HG02623 (cell line): Measurements from ENCODE around the gene DNASE1.
"Not testable (repeated sequence)": the region's sequence is repeated elsewhere in the genome, so short reads cannot be mapped to it uniquely, and the experiment has no call there.

Experiments used
- ATAC-seq: cut with Tn5 transposase; IDR thresholded peaks from one replicate; pipeline ENCODE4 v1.9.1; 2021; ENCODE audit warnings: moderate library complexity; ENCODE audit not compliant: unreplicated experiment

Gene DNASE1

DNA sequence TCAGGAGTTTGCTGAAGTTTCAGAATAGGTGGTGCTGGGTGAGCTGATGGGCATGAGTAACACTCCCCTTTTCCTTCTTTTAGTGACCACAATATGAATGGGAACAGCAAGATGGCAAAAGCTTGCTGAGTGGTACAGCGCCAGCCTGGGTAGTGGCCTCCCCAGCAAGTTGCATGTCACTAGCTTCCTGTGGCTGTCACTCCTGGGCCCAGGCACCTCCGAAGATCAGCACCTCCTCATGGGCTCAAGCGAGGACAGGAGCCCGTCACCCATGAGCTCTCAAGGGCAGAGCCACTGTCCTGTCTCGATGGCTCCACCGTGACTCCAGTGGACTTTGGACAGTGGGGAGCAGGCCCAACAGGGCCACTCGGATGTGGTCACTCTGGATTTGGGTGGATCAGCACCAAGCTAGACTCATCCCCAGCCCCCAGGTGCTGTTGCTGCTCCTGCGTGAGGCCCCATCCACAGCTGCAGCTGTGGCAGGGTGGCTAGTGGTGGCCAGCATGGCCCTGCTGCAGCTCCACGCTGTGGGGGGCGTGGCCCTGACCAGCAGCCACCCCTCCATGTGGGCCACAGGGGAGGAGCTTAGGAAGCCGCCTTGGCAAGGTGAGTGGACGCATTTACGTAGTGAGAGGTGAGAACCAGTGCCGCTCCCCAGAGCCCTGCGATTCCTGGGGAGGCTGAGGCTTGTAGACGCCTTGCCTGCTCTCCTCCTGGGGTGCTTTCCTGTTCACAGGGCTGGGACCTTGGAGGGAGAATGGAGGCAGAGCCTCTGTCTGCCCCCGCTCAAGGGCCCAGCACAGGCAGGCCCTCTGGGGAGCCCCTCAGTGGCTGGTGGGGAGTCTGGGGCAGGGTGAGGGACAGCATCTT lies 13.6 kb upstream of the DNASE1 start:
- no peak for ATAC-seq

DNA sequence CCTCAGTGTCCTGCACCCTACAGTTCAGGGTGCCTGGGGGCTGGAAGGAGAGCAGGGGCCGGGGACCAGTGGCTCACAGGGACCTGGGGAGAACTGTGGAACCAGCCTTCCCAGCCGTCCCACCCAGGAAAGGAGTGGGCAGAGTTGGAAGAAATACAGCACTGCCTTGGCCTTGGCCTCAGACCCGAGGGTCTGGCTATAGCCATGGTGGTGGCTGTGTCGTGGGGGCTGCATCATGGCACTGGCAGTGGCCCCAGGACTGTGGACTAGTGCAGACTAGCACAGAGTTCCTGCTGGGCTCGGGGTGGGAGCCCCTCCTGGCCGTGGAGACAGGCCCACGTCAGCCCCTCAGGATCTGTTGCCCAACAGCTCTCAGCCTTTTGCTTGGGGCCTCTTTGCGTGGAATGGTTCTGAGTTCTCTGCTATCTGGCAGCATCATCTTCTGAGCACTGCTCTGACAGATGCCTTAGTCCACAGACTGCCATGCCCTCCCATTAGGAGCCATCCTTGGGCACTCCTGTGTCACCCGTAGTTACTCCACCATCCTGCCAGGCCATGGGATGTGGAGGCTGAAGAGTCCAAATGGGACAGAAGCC lies 12.6 kb upstream of the DNASE1 start:
- ATAC-seq = no peak

DNA sequence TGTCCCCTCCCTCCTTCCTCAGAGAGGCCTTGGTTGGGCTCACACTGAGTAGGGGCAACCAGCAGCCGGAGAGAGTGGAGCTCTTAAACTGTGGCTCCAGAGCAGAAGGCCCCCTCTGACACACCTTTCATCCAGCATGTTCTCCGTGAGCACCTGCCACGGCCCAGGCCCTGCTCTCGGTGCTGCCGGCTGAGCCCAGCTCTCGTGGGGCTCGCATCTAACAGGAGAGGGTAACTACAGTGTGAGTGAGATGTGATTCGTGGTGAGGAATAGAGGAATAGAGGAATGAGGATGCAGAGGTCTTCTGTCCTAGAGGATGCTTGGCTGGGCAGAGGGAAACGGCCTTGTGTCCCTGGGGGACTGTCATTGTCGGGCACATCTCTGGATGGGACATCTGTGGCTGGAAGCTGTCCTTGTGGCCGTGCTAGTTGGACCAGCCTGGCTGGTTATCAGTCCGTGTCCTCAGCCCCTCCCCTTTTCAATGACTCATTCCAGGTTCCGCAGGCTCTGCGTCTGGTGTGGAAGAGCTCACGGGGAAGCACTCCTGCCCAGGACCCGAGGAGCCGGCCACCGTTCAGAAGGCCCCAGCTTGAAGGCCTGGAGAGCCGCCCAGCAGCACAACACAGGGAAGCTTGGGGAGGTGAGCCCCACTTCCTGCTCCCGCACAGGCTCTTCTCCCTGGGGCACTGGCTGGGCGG lies 11.9 kb upstream of the DNASE1 start:
- no peak for ATAC-seq

DNA sequence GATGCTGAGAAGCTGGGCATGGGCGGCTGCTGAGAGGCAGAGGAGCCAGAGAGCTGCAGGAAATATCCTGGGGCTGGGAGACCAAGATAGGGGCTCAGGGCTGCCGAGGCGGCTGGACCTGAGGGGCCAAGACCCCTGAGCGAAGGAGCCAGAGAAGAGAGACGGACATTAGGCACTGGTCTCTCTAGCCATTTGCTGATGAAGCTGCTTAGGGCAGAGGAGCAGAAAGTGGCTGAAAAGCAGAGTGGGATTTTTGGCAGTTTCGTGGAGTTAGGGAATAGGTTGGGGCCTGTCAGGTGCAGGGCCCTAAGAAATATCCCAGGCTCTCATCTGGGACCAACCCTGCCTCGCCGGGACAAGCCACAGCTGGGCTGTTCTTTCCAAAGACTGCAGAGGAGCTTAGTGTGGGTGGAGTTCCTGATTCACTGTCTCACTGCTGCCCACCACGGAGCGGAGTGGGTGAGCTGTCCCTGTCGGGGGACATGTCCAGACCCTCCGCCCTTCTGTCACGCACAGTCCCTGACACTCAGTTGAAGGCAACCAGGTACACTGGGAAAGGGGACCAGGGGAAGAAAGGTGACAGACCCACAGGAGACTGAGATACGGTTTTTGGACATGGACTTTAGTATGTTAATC lies 11.3 kb upstream of the DNASE1 start:
- ATAC-seq = no peak

DNA sequence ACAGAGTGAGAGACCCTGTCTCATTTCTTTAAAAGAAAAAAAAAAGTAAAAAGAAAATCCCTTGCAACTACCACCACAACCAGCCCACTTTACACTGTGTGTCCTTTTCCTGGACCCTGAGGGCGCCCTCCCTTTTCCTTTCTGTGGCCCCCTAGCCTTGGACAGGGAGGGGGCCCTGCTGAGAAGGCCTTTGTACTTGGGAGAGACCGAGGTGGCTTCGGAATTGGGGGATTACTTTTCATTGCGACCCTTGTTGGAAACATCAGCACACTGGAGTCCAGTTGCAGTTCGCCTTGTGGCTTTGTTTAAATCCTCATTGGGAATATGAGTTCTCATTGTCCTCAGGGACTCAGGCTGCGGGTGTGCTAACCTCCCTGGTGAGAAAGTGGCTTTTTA lies 9.4 kb upstream of the DNASE1 start:
- ATAC-seq = no peak

DNA sequence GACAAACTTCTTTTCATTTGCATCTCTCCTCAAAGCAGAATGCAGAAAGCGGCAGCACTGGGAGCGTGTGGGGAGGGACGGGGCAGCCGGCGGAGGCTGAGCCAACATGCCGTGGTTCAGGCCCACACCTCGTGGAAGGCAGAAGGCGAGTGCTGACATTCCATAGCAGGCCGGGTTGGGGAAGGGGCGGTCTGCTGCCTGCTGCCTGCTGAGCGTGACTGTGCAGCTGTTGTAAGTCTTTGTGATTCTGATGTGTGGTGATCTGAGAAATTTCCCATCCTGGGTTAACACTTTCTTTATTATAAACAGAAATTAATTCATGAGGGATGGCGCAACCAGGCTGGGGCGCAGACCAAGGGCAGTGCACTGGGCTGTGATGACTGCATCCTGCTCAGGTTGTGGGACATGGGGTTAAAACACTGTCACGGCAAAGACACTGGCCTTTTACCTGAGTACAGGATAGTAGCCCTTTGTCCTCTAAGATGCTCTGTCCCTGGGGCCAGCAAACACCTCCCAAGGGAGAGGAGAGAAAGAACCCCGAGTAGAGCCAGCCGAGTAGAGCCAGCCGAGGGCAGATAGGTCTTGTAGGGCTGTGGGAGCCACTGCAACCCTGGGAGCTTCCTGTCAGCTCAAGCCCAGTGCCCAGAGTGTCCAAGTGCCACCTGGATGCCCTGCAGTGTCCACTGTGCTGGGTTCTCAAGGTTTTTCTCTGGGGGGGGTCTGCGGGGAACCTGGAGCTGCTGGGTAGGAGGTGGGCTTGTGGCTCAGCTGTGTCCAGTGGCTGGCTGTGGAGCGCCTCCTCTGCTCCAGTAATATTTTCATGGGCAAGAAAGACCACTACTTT lies 8.8 kb upstream of the DNASE1 start:
- ATAC-seq = no peak

DNA sequence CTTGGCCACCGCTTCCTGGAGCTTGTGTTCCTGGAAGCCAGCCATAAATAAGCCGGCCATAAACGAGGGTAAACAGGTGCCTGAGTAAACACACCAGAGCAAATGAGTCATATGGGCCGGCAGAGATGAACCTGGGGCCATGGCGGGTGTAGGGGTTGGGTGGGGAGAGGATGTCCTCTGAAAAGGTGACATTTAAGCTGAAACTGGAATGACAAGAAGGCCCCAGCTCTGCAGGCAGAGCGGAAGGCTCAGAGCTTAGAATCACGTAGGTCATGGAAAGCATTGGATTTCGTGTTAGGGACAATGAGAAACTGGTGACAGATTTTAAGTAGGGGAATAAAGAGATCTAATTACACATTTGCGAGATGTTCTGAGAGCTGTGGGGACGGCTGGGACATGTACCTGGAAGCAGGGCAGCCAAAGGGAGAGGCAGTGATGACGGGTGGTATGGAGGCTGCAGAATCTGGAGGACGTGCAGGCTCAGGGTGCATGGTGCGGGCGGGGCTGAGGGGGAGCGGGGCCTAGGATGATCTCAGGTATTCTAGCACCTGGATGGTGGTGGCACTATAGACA lies 8.1 kb upstream of the DNASE1 start:
- ATAC-seq = no peak

DNA sequence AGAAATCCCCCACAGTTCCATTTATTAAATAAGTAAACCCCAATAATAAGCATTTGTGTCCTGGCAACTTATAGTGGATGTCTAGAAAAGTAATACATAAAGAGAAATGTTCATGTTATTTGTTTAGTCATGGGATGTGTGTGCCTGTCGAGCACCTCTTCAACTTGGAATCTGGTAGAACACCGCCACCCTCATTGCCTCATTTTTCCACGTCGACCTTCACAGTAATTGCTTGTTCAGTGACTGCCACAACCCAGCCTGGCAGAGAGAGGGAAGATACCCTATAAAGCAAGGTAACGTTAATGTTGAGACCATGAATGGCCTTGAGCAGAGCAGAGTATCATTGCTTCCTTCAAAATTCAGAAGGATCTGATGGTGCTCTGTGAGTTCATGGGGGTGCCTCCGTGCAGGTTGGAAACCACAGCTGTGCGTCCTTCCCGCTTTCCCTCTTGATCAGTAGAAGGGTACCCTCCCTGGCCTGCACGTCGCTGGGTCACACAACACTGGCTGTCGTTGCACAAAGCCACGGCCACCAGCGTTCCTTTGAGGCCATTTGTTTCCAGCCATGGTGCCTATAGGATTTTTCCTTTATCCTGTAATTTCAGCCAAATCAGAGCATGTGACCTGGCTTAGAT lies 3.7 kb upstream of the DNASE1 start:
- ATAC-seq = no peak

DNA sequence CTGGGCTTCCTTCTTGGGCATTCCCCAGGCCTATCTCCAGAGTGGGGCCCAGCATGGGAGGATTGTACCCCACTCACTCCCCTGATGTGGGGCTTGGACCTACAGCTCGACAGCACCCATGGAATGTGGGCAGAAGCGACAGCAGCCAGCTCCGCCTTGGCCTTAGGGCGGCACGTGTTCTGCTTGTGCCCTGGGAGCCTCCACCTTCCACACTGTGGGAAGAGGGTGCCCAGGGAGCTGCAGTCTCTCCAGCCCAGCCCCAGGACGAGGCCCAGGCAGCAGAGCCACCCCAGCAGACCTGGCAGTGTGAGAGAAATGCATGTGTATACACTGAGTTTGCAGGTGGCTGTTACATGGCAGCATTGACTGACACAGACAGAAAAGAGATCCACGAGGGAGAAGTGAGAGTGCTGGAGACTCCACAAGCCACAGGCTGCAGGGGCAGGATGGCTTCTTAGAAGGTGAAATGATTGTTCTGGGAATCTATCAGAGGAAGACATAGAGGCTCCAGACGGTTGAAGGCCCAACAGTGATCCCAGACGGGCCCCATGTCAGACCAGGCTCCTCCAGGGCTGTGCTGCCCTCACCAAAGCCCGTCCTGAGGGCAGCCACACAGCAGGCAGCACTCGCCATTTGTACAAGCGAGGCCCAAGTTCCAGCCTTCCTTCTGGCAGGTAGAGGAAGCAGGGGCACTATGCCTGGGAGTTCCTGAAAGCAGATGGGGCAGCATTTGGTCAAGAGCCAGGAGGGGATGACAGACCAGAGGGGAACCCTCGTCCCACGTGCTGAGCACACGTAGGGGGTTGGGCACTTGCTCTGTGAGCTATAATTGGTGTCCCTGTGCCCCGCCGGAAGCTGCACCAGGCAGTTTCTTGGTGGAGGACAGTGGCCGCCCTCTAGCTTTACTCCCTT lies 2.8 kb upstream of the DNASE1 start:
- ATAC-seq = no peak

DNA sequence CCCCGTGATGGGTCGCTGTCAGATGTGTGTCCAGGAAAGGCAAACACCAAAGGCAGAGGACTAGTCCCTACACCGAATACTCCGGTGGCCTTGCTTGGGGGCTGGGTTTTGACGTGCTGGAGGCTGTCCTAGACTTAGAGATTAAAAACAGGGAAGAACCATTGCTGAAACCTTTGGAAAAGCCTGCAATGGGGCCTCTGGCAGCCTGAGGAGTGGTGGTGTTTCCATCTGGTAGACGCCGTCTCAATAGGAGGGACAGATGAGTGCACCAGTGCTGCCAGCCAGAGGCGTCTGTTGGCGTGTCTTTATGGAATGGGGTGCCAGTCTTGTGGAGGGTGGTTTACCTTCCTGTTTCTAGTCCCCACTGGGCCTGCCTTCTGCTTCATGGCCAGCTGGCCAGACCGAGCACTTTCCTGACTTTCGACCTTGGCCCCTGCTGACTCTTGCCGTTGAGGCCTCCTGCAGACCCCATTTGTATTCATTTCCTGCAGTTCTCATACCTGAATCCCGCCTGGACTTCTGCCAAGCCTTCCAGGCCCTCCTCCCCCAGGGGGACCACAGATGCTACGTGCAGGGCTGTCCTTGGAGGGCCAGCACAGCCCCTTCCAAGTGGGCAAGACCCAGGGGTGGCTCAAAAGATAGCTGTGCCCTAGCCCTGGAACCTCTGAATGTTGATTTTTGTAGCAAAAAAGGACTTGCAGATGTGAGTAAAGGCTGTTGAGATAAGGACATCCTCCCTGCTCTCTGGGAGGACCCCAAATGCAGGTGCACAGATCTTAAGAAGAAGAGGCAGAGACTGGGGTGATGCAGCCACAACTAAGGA lies 1.9 kb upstream of the DNASE1 start:
- ATAC-seq = no peak

DNA sequence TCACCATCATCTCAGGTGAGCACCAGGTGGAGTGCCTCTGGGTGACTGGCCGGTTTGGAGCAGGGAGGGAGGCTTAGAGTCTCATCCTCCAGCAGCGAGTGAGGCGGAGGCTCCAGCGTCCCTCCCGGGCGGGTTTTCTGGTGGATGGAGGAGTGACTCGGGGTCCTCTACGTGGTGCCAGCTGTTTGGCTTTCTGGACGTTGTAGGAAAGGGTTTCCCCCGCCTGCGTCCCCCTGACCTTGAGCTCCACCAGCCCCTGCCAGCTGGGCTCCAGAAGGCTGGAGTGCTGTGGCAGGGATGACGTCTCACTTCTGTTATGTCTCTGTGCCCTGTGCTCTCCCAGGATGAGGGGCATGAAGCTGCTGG lies 522 bp downstream of the DNASE1 start:
- ATAC-seq = no peak

DNA sequence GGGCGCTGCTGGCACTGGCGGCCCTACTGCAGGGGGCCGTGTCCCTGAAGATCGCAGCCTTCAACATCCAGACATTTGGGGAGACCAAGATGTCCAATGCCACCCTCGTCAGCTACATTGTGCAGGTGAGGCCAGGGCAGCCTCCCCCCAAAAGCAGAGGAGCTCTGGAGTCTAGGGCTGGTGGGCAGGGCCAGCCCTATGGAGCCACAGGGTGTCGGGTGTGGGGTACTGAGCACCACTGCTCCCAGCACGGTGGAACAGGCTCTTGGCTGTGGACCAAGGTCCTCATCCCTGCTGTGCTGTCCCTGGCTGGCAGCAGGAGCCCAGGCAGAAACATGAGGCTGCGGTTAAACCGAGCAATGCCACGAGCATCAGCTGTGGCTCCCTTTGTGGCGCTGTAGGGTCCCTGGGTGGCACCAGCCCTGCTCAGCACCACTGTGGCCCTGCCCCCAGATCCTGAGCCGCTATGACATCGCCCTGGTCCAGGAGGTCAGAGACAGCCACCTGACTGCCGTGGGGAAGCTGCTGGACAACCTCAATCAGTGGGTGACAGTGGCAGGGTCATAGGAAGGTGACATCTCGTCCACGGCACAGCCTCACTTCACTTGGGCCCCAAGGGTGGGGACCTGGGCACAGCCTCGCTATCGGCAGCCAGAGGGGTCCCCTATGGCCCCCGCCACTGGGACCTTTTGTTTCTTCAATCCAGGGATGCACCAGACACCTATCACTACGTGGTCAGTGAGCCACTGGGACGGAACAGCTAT lies 1.1 kb downstream of the DNASE1 start:
- ATAC-seq = no peak

DNA sequence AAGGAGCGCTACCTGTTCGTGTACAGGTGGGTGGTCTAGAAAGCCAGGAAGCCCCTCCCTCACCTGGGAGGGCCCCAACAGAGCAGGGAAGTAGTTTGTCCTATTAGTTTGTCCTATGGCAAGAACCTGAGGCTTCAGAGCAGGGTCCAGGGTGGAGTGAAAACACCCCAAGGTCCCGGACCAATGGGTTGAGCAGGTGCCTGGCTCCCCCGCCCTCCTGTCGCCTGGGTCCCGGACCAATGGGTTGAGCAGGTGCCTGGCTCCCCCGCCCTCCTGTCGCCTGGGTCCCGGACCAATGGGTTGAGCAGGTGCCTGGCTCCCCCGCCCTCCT lies 1.6 kb downstream of the DNASE1 start:
- ATAC-seq = not testable (repeated sequence)

DNA sequence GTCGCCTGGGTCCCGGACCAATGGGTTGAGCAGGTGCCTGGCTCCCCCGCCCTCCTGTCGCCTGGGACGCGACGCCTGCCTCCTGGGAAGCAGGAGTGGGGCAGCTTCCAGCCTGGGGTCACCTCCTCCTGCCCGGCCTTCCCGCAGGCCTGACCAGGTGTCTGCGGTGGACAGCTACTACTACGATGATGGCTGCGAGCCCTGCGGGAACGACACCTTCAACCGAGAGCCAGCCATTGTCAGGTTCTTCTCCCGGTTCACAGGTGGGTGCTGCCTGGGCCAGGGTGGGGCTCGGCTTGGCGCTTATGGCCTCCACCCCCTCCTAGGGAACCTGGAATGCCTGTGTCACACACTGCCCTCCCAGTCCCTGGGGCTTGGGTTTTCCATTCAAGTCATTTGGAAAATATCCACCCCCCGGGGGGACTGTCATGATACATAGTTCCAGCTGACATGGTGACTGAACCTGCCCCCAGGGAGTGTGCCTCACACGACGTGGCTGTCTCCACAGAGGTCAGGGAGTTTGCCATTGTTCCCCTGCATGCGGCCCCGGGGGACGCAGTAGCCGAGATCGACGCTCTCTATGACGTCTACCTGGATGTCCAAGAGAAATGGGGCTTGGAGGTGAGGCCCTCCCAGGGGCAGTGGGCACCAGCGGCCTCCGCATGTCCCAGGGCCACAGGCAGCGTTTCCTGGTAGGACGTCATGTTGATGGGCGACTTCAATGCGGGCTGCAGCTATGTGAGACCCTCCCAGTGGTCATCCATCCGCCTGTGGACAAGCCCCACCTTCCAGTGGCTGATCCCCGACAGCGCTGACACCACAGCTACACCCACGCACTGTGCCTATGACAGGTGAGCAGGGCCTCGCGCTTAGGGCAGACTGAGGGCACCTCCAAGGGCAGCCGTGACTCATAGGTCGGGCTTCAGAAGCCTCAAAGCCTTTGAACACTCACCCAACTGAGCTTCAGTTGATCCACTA lies 2.3 kb downstream of the DNASE1 start:
- no peak for ATAC-seq

DNA sequence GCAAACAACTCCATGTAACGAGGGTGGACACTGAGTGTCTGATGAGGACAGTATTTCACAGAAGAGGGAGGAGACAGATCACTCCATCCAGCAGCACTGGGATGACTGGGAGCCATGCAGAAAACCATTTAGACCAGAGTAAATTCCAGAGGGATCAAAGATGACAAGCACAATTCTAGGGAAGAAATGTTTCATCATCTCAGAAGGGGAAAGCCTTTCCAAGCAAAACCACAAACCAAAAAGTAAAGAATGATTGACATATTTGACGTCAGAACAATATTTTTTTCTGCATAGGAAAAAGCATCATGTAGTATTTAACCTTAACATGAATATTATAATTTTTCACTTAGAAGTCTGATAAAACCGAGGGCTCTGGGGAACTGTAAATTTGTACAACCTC lies 4.8 kb downstream of the DNASE1 start:
- ATAC-seq = no peak

DNA sequence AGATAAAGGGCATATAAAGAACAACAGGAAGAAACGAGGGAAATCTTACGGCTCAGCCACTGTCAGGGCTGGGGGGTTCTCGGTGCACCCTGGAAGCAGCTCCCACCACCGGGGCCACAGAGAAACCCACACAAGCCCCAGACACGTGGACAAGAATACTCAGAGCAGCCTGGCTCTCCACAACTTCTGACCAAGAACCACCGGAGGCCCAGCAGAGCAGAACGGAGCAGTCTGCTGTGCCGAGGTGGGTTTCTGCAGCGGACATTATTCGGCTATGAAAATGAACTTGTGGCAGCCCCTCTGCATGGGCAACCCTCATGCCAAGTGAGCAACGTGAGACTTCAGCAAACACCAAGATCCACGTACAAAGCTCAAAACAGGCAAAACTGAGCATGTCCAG lies 6.8 kb downstream of the DNASE1 start:
- no peak for ATAC-seq
